Measurements from ENCODE around the gene EYS. TPM values are rescaled to one million over a fixed set of nuclear protein-coding genes. Genes with fewer than 3 reads are reported as not detected.
"Not testable (repeated sequence)": the region's sequence is repeated elsewhere in the genome, so short reads cannot be mapped to it uniquely, and the experiment has no call there.

The EYS gene
- total RNA-seq, 1 donor from 2014 or later = not detected

DNA sequence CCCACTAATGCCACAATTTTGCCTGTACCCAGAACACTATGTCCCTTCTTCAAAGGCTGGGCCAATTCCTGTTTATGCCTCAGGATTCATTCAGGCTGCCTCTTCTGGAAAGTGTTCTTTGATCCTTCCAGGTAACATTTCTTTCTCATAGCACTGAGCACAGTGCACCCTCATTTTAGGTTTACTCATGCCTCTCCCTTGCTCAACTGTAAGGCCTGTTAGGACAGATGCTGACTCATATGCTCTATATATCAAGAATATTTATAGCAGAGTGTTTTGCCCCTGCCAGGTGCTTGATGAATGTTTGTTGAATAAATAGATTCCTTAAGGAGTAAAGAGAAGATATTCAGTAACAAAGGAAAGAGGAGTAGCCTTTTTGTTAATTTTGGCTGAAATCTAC is 1807.5 kb downstream of the EYS start:
- Histone ChIP-seq H3K36me3 (no peaks in the 10 kb centered on the region), H3K4me1 (no peaks in the 10 kb centered on the region), H3K9me3 (no peaks in the 10 kb centered on the region), H3K27me3 (no peaks in the 10 kb centered on the region), H3K4me3 (no peak overlapping the region), H3K27ac (no peak overlapping the region)
- TF ChIP-seq, protein P1, sequence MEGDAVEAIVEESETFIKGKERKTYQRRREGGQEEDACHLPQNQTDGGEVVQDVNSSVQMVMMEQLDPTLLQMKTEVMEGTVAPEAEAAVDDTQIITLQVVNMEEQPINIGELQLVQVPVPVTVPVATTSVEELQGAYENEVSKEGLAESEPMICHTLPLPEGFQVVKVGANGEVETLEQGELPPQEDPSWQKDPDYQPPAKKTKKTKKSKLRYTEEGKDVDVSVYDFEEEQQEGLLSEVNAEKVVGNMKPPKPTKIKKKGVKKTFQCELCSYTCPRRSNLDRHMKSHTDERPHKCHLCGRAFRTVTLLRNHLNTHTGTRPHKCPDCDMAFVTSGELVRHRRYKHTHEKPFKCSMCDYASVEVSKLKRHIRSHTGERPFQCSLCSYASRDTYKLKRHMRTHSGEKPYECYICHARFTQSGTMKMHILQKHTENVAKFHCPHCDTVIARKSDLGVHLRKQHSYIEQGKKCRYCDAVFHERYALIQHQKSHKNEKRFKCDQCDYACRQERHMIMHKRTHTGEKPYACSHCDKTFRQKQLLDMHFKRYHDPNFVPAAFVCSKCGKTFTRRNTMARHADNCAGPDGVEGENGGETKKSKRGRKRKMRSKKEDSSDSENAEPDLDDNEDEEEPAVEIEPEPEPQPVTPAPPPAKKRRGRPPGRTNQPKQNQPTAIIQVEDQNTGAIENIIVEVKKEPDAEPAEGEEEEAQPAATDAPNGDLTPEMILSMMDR (IDR thresholded peaks at IDR 0.05) = no peak
- no peak for DNase-seq (ENCODE audit: low spot score in 2 of 2)
- intact Hi-C loops (cut with DNase I) = no loop called here

DNA sequence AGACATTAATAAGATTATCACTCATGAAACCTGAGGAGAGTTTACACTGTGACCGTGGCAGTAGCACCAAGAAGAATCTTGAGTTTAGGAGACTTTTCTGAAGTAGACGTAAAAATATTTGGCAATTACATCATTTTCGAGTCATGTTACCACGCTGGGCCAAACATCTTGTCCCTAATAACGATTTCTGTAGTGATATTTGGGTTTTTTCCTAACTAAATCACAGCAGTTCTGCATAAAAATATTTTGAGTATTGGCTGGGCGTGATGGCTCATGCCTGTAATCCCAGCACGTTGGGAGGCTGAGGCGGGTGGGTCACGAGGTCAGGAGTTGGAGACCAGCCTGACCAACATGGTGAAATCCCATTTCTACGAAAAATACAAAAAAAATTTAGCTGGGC is 1809.1 kb downstream of the EYS start:
- TF ChIP-seq, protein P1 (IDR thresholded peaks at IDR 0.05) = no peak
- no peak overlapping the region for H3K27ac ChIP-seq
- H3K9me3 ChIP-seq = no peaks in the 10 kb centered on the region
- H3K36me3 ChIP-seq = no peaks in the 10 kb centered on the region
- no peak overlapping the region for H3K4me3 ChIP-seq
- no peaks in the 10 kb centered on the region for H3K27me3 ChIP-seq
- intact Hi-C loops (cut with DNase I) = no loop called here
- no peaks in the 10 kb centered on the region for H3K4me1 ChIP-seq
- DNase-seq (ENCODE audit: low spot score in 2 of 2) = no peak

DNA sequence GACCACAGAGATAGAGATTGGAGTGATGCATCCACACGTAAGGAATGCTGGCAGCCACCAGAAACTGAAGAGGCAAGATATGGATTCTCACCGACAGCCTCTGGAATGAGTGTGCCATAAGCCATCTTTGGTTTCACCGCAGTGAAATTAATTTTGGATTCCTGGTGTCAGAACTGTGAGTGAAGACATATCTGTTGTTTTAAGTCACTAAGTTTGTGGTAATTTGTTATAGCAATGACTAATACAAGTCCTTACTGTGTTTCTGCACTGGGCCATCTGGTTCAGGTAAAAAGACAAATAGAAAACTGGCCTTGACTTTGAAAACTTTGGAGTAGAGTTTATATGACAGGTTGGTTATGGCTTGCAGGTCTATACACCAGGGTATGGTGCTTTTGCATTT is 1809.6 kb downstream of the EYS start:
- DNase-seq (ENCODE audit: low spot score in 2 of 2) = no peak
- intact Hi-C loops (cut with DNase I) = no loop called here

DNA sequence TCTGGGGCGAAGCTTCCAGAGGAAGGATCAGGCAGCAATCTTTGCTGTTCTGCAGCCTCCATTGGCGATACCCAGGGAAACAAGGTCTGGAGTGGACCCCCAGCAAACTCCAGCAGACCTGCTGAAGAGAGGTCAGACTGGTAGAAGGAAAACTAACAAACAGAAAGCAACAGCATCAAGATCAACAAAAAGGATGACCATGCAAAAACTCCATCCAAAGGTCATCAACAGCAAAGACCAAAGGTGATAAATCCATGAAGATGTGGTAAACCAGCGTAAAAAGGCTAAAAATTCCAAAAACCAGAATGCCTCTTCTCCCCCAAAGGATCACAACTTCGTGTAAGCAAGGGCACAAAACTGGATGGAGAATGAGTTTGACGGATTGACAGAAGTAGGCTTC is 1818.6 kb downstream of the EYS start:
- no peak overlapping the region for H3K4me3 ChIP-seq
- no peaks in the 10 kb centered on the region for H3K36me3 ChIP-seq
- no peaks in the 10 kb centered on the region for H3K4me1 ChIP-seq
- no peak overlapping the region for H3K27ac ChIP-seq
- H3K9me3 ChIP-seq = no peaks in the 10 kb centered on the region
- intact Hi-C loops (cut with DNase I) = no loop called here
- no peak for DNase-seq (ENCODE audit: low spot score in 2 of 2)
- H3K27me3 ChIP-seq = no peaks in the 10 kb centered on the region
- TF ChIP-seq, protein P1 (IDR thresholded peaks at IDR 0.05) = no peak

More for the DNA sequence above, 1809.6 kb downstream of the EYS start:
- H3K9me3 ChIP-seq = no peaks in the 10 kb centered on the region
- H3K4me3 ChIP-seq = no peak overlapping the region
- H3K27ac ChIP-seq = no peak overlapping the region
- no peaks in the 10 kb centered on the region for H3K4me1 ChIP-seq
- no peaks in the 10 kb centered on the region for H3K27me3 ChIP-seq
- H3K36me3 ChIP-seq = no peaks in the 10 kb centered on the region
- TF ChIP-seq, protein P1 (IDR thresholded peaks at IDR 0.05) = no peak

DNA sequence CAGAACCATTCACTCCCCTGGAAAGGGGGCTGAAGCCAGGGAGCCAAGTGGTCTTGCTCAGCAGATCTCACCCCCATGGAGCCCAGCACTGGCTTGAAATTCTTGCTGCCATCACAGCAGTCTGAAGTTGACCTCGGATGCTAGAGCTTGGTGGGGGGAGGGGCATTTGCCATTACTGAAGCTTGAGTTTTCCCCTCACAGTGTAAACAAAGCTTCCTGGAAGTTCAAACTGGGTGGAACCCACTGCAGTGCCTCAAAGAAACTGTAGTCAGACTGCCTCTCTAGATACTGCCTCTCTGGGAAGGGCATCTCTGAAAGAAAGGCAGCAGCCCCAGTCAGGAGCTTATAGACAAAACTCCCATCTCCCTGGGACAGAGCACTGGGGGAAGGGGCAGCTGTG is 1819.2 kb downstream of the EYS start:
- H3K9me3 ChIP-seq; H3K27ac ChIP-seq; intact Hi-C loops (cut with DNase I); H3K4me3 ChIP-seq; DNase-seq (ENCODE audit: low spot score in 2 of 2); H3K36me3 ChIP-seq; H3K4me1 ChIP-seq; H3K27me3 ChIP-seq: not testable (repeated sequence)

DNA sequence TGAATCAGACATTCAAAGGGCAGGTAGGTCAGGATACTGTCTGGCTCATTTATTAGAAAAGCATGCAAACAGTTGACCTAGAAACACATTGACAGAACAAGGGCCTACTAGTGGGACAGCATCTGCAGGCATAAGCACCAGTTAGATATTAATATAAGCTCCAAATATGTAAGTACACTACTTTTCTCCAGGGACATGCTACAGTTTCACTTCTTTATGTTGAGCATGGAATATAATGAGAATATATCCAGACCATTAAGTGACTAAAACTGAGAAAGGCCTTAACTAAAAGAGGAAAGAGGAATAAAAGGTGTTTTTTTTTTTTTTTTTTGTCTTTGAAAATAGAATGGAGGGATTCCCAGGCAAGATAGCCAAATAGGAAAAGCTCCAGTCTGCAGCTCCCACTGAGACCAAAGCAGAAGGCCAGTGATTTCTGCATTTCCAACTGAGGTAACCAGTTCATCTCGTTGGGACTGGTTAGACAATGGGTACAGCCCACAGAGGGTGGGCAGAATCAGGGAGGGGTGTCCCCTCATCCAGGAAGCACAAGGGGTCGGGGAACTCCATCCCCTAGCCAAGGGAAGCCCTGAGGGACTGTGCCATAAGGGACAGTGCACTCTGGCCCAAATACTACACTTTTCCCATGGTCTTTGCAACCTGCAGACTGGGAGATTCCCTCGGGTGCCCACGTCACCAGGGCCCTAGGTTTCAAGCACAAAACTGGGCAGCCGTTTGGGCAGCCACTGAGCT is 1819.8 kb downstream of the EYS start:
- Histone ChIP-seq H3K4me3 (no peak overlapping the region), H3K27ac (no peak overlapping the region), H3K27me3 (no peaks in the 10 kb centered on the region), H3K36me3 (no peaks in the 10 kb centered on the region), H3K9me3 (no peaks in the 10 kb centered on the region), H3K4me1 (no peaks in the 10 kb centered on the region)
- DNase-seq (ENCODE audit: low spot score in 2 of 2) = no peak
- TF ChIP-seq, protein P1 (IDR thresholded peaks at IDR 0.05) = no peak
- intact Hi-C loops (cut with DNase I) = no loop called here

All from ascending aorta (tissue), 2 donors.